HG02759 (cell line): ENCODE results near the gene GK.
"Not testable (repeated sequence)": the region's sequence is repeated elsewhere in the genome, so short reads cannot be mapped to it uniquely, and the experiment has no call there.

ENCODE experiments used
- ATAC-seq: cut with Tn5 transposase; IDR thresholded peaks from one replicate; pipeline ENCODE4 v1.9.1; 2021; ENCODE audit warnings: mild to moderate bottlenecking, moderate library complexity; ENCODE audit not compliant: unreplicated experiment

The GK gene

GRCh38 chrX:30652527-30653414, 452 bp upstream of the GK start:
- peak; percentile 84 for ATAC-seq

GRCh38 chrX:30654386-30654785, 1.2 kb downstream of the GK start:
- not testable (repeated sequence) for ATAC-seq

GRCh38 chrX:30654989-30655607, 1.9 kb downstream of the GK start:
- no peak for ATAC-seq

- no peak for ATAC-seq
These were observed 2.8 kb downstream of the GK start for GRCh38 chrX:30655991-30656390.

GRCh38 chrX:30657196-30658161, 4.3 kb downstream of the GK start:
- ATAC-seq, result no peak

- no peak for ATAC-seq
These were observed 6.2 kb downstream of the GK start for GRCh38 chrX:30659421-30659820.

GRCh38 chrX:30661228-30661627, 8.0 kb downstream of the GK start:
- ATAC-seq, result no peak

- ATAC-seq, result no peak
These were observed 10.1 kb downstream of the GK start for GRCh38 chrX:30663322-30663721.

GRCh38 chrX:30665471-30665870, 12.2 kb downstream of the GK start:
- no peak for ATAC-seq

- no peak for ATAC-seq
These were observed 12.9 kb downstream of the GK start for GRCh38 chrX:30666094-30666493.

- ATAC-seq, result no peak
These were observed 15.4 kb downstream of the GK start for GRCh38 chrX:30668581-30668980.

GRCh38 chrX:30671189-30671588, 18.0 kb downstream of the GK start:
- not testable (repeated sequence) for ATAC-seq

- ATAC-seq, result no peak
These were observed 20.0 kb downstream of the GK start for GRCh38 chrX:30673127-30673796.

GRCh38 chrX:30673884-30674598, 20.8 kb downstream of the GK start:
- ATAC-seq, result no peak

GRCh38 chrX:30674799-30675198, 21.6 kb downstream of the GK start:
- ATAC-seq, result no peak

GRCh38 chrX:30679369-30679768, 26.1 kb downstream of the GK start:
- ATAC-seq, result no peak

- no peak for ATAC-seq
These were observed 27.4 kb downstream of the GK start for GRCh38 chrX:30680618-30681017.

GRCh38 chrX:30688641-30689040, 35.4 kb downstream of the GK start:
- ATAC-seq, result no peak

- ATAC-seq, result no peak
These were observed 35.9 kb downstream of the GK start for GRCh38 chrX:30689116-30689515.

GRCh38 chrX:30690330-30690729, 37.1 kb downstream of the GK start:
- no peak for ATAC-seq
